NCI-H526 treated with DMSO at 0.1 percent for 48 hours (cell line): ENCODE measurements around the gene PVR.
"Not testable (repeated sequence)": the region's sequence is repeated elsewhere in the genome, so short reads cannot be mapped to it uniquely, and the experiment has no call there.

Source experiments
- DNase-seq: peaks from one replicate; lab custom pipeline; 2025; lab: John Stamatoyannopoulos, UW

Gene PVR

GRCh38 chr19:44673510-44673909 is 29.8 kb downstream of the PVR start:
- DNase-seq = no peak

GRCh38 chr19:44675521-44675920 is 31.8 kb downstream of the PVR start:
- no peak for DNase-seq

GRCh38 chr19:44677019-44677811 is 33.5 kb downstream of the PVR start:
- DNase-seq = no peak

GRCh38 chr19:44680536-44680935 is 36.8 kb downstream of the PVR start:
- DNase-seq = no peak

- no peak for DNase-seq
These were observed 38.5 kb downstream of the PVR start for GRCh38 chr19:44681992-44682790.

GRCh38 chr19:44682807-44683206 is 39.1 kb downstream of the PVR start:
- DNase-seq = no peak

- no peak for DNase-seq
These were observed 39.9 kb downstream of the PVR start for GRCh38 chr19:44683434-44684210.

GRCh38 chr19:44684396-44684795 is 40.7 kb downstream of the PVR start:
- not testable (repeated sequence) for DNase-seq

- no peak for DNase-seq
These were observed 41.5 kb downstream of the PVR start for GRCh38 chr19:44684892-44685863.

- no peak for DNase-seq
These were observed 42.2 kb downstream of the PVR start for GRCh38 chr19:44685877-44686276.

- no peak for DNase-seq
These were observed 43.2 kb downstream of the PVR start for GRCh38 chr19:44686896-44687295.

GRCh38 chr19:44687888-44688287 is 44.2 kb downstream of the PVR start:
- DNase-seq = no peak

GRCh38 chr19:44689290-44690130 is 45.8 kb downstream of the PVR start:
- DNase-seq = peak; percentile 29

GRCh38 chr19:44690131-44690440 is 46.4 kb downstream of the PVR start:
- DNase-seq = no peak

- no peak for DNase-seq
These were observed 48.6 kb downstream of the PVR start for GRCh38 chr19:44692379-44692721.

GRCh38 chr19:44694184-44694579 is 50.5 kb downstream of the PVR start:
- DNase-seq = no peak

GRCh38 chr19:44696939-44697669 is 53.4 kb downstream of the PVR start:
- no peak for DNase-seq

GRCh38 chr19:44697670-44698034 is 53.9 kb downstream of the PVR start:
- DNase-seq = no peak

GRCh38 chr19:44698492-44699201 is 54.9 kb downstream of the PVR start, which contains the start of gene CEACAM16:
TSS of gene CEACAM16 (plus strand) at chr19:44699151. CDS start at chr19:44701457, 2,306 bp downstream.
- DNase-seq = no peak
